ENCODE data around the gene MINDY4.

Gene MINDY4

GRCh38 chr7:30934732-30935568, 163.7 kb downstream of the MINDY4 start:
- DNase-seq: no peak

GRCh38 chr7:30935569-30935877, 164.3 kb downstream of the MINDY4 start:
- DNase-seq: no peak

- no peak for DNase-seq
These were observed 165.5 kb downstream of the MINDY4 start for GRCh38 chr7:30936650-30937245.

- no peak for DNase-seq
These were observed 166.2 kb downstream of the MINDY4 start for GRCh38 chr7:30937416-30937815.

- DNase-seq: peak; percentile 83
These were observed 167.5 kb downstream of the MINDY4 start for GRCh38 chr7:30938435-30939316.

GRCh38 chr7:30941582-30942323, 170.5 kb downstream of the MINDY4 start:
- no peak for DNase-seq

Measured in activated CD4-positive, alpha-beta T cell treated with anti-CD3 and anti-CD28 coated beads, Interleukin-2, Interleukin-6, amounts not matched to agents 100 ng/mL and 50 ng/mL, durations not matched to agents 16 hours and 8 hours (primary cell).